Endothelial cell of umbilical vein (primary cell): ENCODE results near the gene FAM24A. TPM values are rescaled to one million over a fixed set of nuclear protein-coding genes. Genes with fewer than 3 reads are reported as not detected.

Experiments used
- BruUV-seq: library from RNA; stranded (reverse); fragments of 400-500 nt; replicated peaks from 2 replicates; lab custom pipeline; 2021; lab: Mats Ljungman, UMichigan
- CTCF ChIA-PET: fragments of 300-600, 350-600 bp; sonication (Branson Sonifier 250); formaldehyde crosslinking; loops from one replicate; lab custom pipeline; 2021; ENCODE audit warnings: antibody characterized with exemption, inconsistent platforms; lab: Charles Lee
- POLR2A ChIA-PET: fragments of 300-600, 350-600 bp; sonication (Branson Sonifier 250); formaldehyde crosslinking; loops from one replicate; lab custom pipeline; 2021; ENCODE audit warnings: antibody characterized with exemption, inconsistent platforms; lab: Charles Lee
- DNase-seq: peaks from one replicate; pipeline ENCODE4 v3.0.0-alpha.2; 2011; ENCODE audit warnings: low read depth, low spot score
- FAIRE-seq: peaks from 2 replicates; lab custom pipeline; 2011; peaks lifted over from hg19 to GRCh38; lab: Jason Lieb, UNC
- H2AFZ ChIP-seq: 2 replicates; pipeline ENCODE4 v1.6.0; 2012; ENCODE audit warnings: low read depth, low read length, control low read depth, inconsistent platforms
- H3K27ac ChIP-seq: 2 replicates; pipeline ENCODE4 v1.5.1; 2011; ENCODE audit warnings: low read depth, mild to moderate bottlenecking, control low read depth, low read length, moderate library complexity; ENCODE audit not compliant: insufficient read depth
- H3K27me3 ChIP-seq, 2 experiments: 2 replicates each; pipeline versions ENCODE4 v1.6.0 to v1.6.1; 2011; ENCODE audit warnings: low read length in 2 of 2, mixed read lengths in 1 of 2; ENCODE audit not compliant: control insufficient read depth in 2 of 2, insufficient read depth in 2 of 2
- H3K36me3 ChIP-seq, 2 experiments: 2 replicates in 1 of 2; 3 replicates in 1 of 2; pipeline ENCODE4 v1.5.1; 2011; ENCODE audit warnings: low read length in 2 of 2, mild to moderate bottlenecking in 1 of 2, moderate library complexity in 1 of 2; ENCODE audit not compliant: control insufficient read depth in 2 of 2, insufficient read depth in 2 of 2; ENCODE audit errors: extremely low read depth in 1 of 2
- H3K4me1 ChIP-seq: 3 replicates; pipeline ENCODE4 v1.5.1; 2011; ENCODE audit warnings: mild to moderate bottlenecking, low read length; ENCODE audit not compliant: control insufficient read depth, insufficient read depth; ENCODE audit errors: extremely low read depth
- H3K4me2 ChIP-seq: 2 replicates; pipeline ENCODE4 v1.6.1; 2011; ENCODE audit warnings: low read length, control low read depth, mixed read lengths; ENCODE audit not compliant: insufficient read depth
- H3K4me3 ChIP-seq, 3 experiments: fragments of 200-600 bp in 1 of 3; sonication (generic), shearing (Covaris generic) in 1 of 3; replicated peaks in 1 of 3; 2 replicates each; pipeline ENCODE4 v1.5.1; 2011 to 2016; ENCODE audit warnings: control low read depth in 3 of 3, low read length in 3 of 3, mild to moderate bottlenecking in 2 of 3, inconsistent platforms in 1 of 3, low read depth in 1 of 3, moderate library complexity in 1 of 3; ENCODE audit not compliant: insufficient read depth in 1 of 3
- H3K79me2 ChIP-seq: 2 replicates; pipeline ENCODE4 v1.6.0; 2012; ENCODE audit warnings: low read length, inconsistent platforms; ENCODE audit not compliant: control insufficient read depth, insufficient read depth
- H3K9ac ChIP-seq: replicated peaks from 2 replicates; pipeline ENCODE3; 2011; ENCODE audit warnings: low read length, control low read depth; ENCODE audit not compliant: insufficient read depth; ENCODE audit errors: extremely low read depth
- H3K9me1 ChIP-seq: replicated peaks from 3 replicates; pipeline ENCODE4 v1.6.0; 2011; ENCODE audit warnings: mild to moderate bottlenecking, low read length; ENCODE audit not compliant: control insufficient read depth, insufficient read depth; ENCODE audit errors: extremely low read depth
- H3K9me3 ChIP-seq: replicated peaks from 2 replicates; pipeline ENCODE4 v1.5.1; 2012; ENCODE audit warnings: low read length, inconsistent platforms; ENCODE audit not compliant: control insufficient read depth, insufficient read depth
- H4K20me1 ChIP-seq: replicated peaks from 2 replicates; pipeline ENCODE3; 2011; ENCODE audit warnings: mild to moderate bottlenecking, low read length; ENCODE audit not compliant: control insufficient read depth, insufficient read depth; ENCODE audit errors: extremely low read depth
- CTCF ChIP-seq, 2 donors: IDR thresholded peaks; 1 replicate in 1 of 2; 2 replicates in 1 of 2; pipeline ENCODE4 v1.5.1; 2011; ENCODE audit warnings: low read length in 2 of 2, mild to moderate bottlenecking in 2 of 2, moderate library complexity in 2 of 2, control low read depth in 1 of 2, inconsistent platforms in 1 of 2, low read depth in 1 of 2; ENCODE audit not compliant: insufficient read depth in 1 of 2; ENCODE audit errors: extremely low read depth in 1 of 2
- EZH2 ChIP-seq: IDR thresholded peaks from 2 replicates; pipeline ENCODE4 v1.6.1; 2012; ENCODE audit warnings: borderline replicate concordance, low read depth, mild to moderate bottlenecking, moderate library complexity, low read length, inconsistent platforms; ENCODE audit not compliant: severe bottlenecking
- FOS ChIP-seq: IDR thresholded peaks from 2 replicates; pipeline ENCODE4 v1.6.1; 2011; ENCODE audit warnings: mild to moderate bottlenecking, low read length, moderate library complexity, borderline replicate concordance; ENCODE audit not compliant: insufficient read depth
- GATA2 ChIP-seq: IDR thresholded peaks from 2 replicates; pipeline ENCODE4 v1.7.0; 2011; ENCODE audit warnings: low read depth, mild to moderate bottlenecking, moderate library complexity, mixed read lengths, low read length; ENCODE audit not compliant: insufficient read length, insufficient read depth
- JUN ChIP-seq: IDR thresholded peaks from 2 replicates; pipeline ENCODE4 v1.6.1; 2011; ENCODE audit warnings: borderline replicate concordance, low read depth; ENCODE audit not compliant: insufficient read length, insufficient read depth
- MAX ChIP-seq: IDR thresholded peaks from 2 replicates; pipeline ENCODE4 v1.6.1; 2011; ENCODE audit not compliant: insufficient read depth, insufficient read length
- MYC ChIP-seq: IDR thresholded peaks from one replicate; pipeline ENCODE4 v1.6.1; 2011; ENCODE audit warnings: mild to moderate bottlenecking, low read depth, low read length
- POLR2A ChIP-seq: IDR thresholded peaks from 2 replicates; pipeline ENCODE4 v1.6.1; 2012; ENCODE audit warnings: low read depth, mild to moderate bottlenecking, control low read depth, low read length
- POLR2AphosphoS5 ChIP-seq: IDR thresholded peaks from 2 replicates; pipeline ENCODE4 v1.6.1; 2012; ENCODE audit warnings: low read depth, mild to moderate bottlenecking, control low read depth, low read length, moderate library complexity; ENCODE audit not compliant: insufficient read depth
- dilution Hi-C: fragments of 300-500 bp; cut with MboI; formaldehyde crosslinking; loops from one replicate; pipeline ENCODE4 v1.15.0; 2019; ENCODE audit warnings: low sequenced_read_pairs; ENCODE audit not compliant: extremely low pct_ligation_motif_present
- intact Hi-C: fragments of 100-400 bp; cut with micrococcal nuclease; formaldehyde crosslinking; loops from one replicate; pipeline ENCODE4 v1.10.0; 2022
- polyA plus RNA-seq, 4 experiments: library from polyadenylated mRNA; depleted of rRNA in 3 of 4; stranded (reverse) in 3 of 4; unstranded in 1 of 4; fragments of >200 nt; gene quantifications; 2 replicates each; pipeline versions ENCODE4 v1.2.1 to v1.2.3, GENCODE V29; 2011 to 2012; ENCODE audit warnings: missing spikeins in 1 of 4
- total RNA-seq: library from RNA; stranded (reverse); gene quantifications from 2 replicates; pipeline ENCODE4 v1.2.3, GENCODE V29; 2021

FAM24A gene
- total and polyA plus RNA-seq, 2 donors (not counting 3 experiments of a cell fraction or from before 2014, with no cell fraction given): not detected

GRCh38 chr10:122863216-122864193 lies 46.9 kb upstream of the FAM24A start:
- TF ChIP-seq MAX (no peak), POLR2A (no peak), MYC (no peak), FOS (no peak), CTCF (IDR thresholded peaks at IDR 0.05; ENCODE audit: extremely low read depth in 1 of 2, insufficient read depth in 1 of 2, low read depth in 1 of 2, low read length in 2 of 2) (no peak), POLR2AphosphoS5 (no peak), EZH2 (no peak), JUN (no peak), GATA2 (no peak)
- H3K27ac ChIP-seq: peak overlapping the region; percentile 19
- no peaks in the 10 kb centered on the region for H4K20me1 ChIP-seq
- no peaks in the 10 kb centered on the region for H3K36me3 ChIP-seq
- peaks cover 56% of the 10 kb centered on the region for H3K79me2 ChIP-seq
- no peak overlapping the region for H3K9ac ChIP-seq
- no TSS peak for BruUV-seq
- POLR2A ChIA-PET: no interaction called here
- FAIRE-seq: no peak
- no peak overlapping the region for H2AFZ ChIP-seq
- intact Hi-C loops: loop anchor here (10.0 kb wide), 1 partner anchor 489 kb away; the partner anchor contains the start of gene PLEKHA1
- no peak overlapping the region for H3K4me2 ChIP-seq
- no peaks in the 10 kb centered on the region for H3K9me1 ChIP-seq
- peaks cover 40% of the 10 kb centered on the region for H3K4me1 ChIP-seq
- H3K9me3 ChIP-seq: no peaks in the 10 kb centered on the region
- no peak for DNase-seq
- CTCF ChIA-PET: interaction anchor here (0.9 to 1.3 kb wide), 3 partner anchors 9 to 45 kb away, joined by 3 read pairs; no protein-coding TSS in a partner anchor
- H3K27me3 ChIP-seq: no peaks in the 10 kb centered on the region
- no peak overlapping the region for H3K4me3 ChIP-seq
- dilution Hi-C loops: no loop called here
